NB4 (cell line): ENCODE measurements around the gene PER2.
"Not testable (repeated sequence)": the region's sequence is repeated elsewhere in the genome, so short reads cannot be mapped to it uniquely, and the experiment has no call there.

Experiments used
- CTCF ChIP-seq: IDR thresholded peaks from one replicate; pipeline ENCODE4 v1.5.1; 2012; ENCODE audit warnings: low read depth, low read length
- MAX ChIP-seq: IDR thresholded peaks from 2 replicates; pipeline ENCODE4 v1.6.1; 2011; ENCODE audit warnings: low read depth, low read length
- POLR2A ChIP-seq: IDR thresholded peaks from 2 replicates; pipeline ENCODE4 v1.6.1; 2011; ENCODE audit warnings: mild to moderate bottlenecking; ENCODE audit not compliant: insufficient read length; ENCODE audit errors: extremely low read depth

- TF ChIP-seq POLR2A, CTCF, MAX: not testable (repeated sequence)
These were observed 16.7 kb downstream of the PER2 start for GRCh38 chr2:238271686-238272085.
